Activated CD4-positive, alpha-beta T cell treated with anti-CD3 and anti-CD28 coated beads, Interleukin-2, amount 50 U/mL, for 1 hour (primary cell): ENCODE data around the gene SPSB3.
A peak's percentile ranks its signal among the peaks of the same experiment; 100 is the strongest.

Experiments
- DNase-seq: peaks from one replicate; pipeline ENCODE4 v3.0.0-alpha.2; 2020

SPSB3 gene

GRCh38 chr16:1788095-1788707, 5.8 kb upstream of the SPSB3 start:
- DNase-seq: no peak

- DNase-seq: no peak
Observed at GRCh38 chr16:1787322-1788094, 5.1 kb upstream of the SPSB3 start.

- DNase-seq: no peak
Observed at GRCh38 chr16:1787056-1787321, 4.6 kb upstream of the SPSB3 start.

- DNase-seq: no peak
Observed at GRCh38 chr16:1786242-1787055, 4.1 kb upstream of the SPSB3 start.

DNA sequence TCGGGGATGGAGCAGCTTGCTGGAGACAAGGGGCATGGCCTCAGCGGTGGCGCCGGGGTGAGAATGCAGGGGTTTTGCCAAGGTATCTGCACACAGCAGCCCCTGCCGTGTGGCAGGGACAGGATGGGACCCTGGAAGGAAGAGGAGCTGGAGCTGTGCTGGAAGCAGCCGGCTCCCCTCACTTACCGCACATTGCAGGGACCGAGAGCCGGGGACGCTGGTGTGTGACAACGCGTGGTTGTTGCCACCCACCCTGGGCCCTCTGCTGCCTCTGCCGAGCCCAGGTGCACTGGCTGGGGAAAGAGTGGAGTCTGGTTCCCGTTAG, 3.4 kb upstream of the SPSB3 start:
- DNase-seq: no peak

- no peak for DNase-seq
Observed at GRCh38 chr16:1784977-1785845, 2.8 kb upstream of the SPSB3 start.

GRCh38 chr16:1781758-1782407, 488 bp downstream of the SPSB3 start:
- peak; percentile 26 for DNase-seq

- DNase-seq: no peak
Observed at GRCh38 chr16:1781254-1781653, 1.1 kb downstream of the SPSB3 start.

GRCh38 chr16:1780677-1781072, 1.7 kb downstream of the SPSB3 start:
- no peak for DNase-seq

DNA sequence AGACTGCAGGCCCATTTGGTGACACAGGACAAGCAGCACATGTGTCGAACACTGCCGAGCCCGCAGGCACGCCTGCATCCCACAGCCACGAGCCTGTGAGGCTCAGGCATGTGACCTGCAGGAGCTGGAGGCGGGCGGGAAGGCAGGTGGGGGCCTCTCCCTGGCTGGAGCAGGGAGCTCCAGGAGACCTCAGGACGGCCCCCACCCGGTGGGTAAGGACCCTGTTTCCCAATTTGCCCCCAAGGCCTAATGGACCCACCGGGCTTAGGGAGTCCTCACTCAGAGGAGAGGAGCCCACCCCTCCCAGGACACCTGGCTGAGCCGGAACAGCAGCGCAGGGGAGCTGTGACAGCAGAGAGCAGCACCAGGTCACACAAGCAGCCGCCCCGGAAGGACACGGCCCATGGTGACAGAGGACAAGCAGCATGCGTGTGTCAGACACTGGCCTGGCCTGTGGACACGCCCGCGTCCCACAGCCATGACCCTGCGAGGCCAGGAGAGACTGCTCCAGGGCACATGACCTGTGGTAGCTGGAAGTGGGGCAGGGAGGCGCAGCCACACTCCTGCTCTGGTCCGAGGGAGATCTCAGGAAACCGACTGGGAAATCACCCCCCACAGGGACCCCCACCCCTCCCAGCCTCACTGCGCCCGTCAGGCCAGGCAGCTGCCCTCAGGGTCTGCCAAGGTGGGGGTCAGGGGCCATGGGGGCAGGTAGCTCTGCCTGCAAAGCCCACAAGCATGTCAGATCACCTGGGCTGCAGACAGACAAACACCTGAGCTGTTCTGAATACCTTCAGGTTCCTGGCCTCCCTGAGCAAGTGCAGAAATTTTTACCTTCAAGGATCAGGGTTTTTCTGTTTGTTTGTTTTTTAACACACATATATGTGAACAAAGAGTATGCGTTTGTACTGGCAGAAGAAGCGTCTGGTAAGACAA, 2.4 kb downstream of the SPSB3 start:
- no peak for DNase-seq

DNA sequence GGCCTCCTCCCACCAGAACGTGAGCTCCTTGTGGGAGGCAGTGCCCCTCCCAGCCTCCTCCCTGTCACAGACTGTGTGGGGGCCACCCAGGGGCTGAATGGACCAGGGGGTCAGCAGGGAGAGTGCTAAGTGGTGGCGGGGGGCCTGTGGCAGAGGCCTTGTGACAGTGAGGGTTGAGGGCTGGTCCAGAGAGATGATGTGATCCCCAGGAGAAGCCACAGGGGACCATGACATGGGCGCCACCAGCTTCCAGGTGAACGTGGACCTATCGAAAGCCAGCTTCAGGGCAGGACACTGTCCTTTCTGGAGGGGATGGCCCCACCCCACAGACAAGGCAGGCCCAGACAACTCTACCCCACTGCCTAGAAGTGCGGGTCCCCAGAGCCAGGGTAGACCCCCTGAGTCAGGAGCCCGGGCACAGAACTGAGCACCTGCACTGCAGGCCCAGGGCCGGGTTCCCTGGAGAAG, 3.1 kb downstream of the SPSB3 start:
- DNase-seq: no peak

GRCh38 chr16:1778200-1779179, 3.9 kb downstream of the SPSB3 start:
- DNase-seq: no peak

- no peak for DNase-seq
Observed at GRCh38 chr16:1777375-1778199, 4.8 kb downstream of the SPSB3 start.

DNA sequence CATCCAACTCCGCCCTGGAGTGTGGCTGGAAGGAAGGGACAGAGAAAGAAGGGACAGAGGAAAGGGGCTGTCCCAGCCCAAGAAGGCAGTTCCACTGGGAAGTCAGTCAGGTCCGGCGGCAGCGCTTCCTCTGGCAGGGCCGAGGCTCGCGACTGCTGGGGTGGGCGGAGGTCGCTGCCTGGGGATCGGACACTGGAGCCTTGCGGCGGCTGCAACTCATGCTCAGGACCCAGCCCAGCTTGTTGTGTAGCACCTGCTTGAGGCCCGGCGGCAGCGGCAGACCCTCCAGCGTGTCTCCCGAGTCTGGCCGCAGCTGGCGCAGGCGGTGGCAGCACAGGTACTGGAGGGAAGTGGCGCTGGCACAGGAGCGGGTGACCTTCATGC, 5.4 kb downstream of the SPSB3 start:
- DNase-seq: no peak

DNA sequence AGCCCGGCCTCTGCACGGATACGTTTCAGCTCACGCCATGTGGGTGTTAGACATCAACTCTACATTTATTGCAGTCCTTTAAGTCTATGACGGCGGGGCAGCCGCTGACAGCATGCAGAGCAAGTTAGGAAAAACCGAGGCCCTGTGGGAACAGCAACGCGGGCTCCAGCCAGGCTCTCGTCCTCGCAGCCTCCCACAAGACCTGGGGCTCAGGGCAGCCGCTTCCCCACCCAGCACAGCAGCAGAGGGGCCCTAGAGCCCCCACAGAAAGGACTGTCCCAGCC, 5.8 kb downstream of the SPSB3 start:
- DNase-seq: no peak

DNA sequence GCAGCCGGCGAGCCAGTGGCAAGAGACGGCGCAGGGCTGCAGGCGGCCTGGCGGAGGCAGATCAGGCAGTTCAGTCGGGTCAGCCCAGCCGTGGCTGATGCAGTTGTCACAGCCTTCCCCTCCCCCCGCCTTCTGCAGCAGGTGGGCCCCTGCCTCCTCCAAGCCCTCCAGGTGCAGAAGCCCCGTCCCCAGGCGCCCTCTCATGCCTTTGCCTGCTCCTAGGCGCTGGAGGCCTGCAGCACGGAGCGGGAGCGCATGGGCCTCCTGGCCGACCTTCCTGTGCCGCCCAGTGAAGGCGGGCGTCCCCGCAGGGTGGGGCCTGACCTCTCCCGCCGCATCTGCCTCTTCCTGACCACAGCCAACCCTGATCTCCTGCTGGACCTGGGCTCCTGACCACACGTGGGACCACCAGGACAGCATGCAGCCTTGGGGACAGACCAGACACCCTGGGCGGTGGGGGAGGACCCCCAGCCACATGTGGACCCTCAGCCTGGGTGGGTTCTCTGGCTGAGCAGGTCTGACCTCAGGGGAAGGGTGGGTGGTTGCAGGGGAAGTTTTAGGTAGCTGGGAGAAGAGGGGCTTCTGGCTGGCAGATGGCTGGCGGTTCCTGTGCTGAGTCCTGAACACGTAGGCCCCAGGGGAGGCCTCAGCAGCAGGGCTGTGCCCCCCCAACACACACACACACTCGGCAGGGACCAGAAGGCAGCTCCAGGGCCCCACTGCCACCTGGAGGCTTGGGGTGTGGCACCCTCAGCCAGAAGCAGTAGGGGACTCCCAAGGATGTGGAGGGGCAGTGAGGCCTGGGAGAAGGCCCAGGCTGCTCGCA, 6.3 kb downstream of the SPSB3 start:
- no peak for DNase-seq

DNA sequence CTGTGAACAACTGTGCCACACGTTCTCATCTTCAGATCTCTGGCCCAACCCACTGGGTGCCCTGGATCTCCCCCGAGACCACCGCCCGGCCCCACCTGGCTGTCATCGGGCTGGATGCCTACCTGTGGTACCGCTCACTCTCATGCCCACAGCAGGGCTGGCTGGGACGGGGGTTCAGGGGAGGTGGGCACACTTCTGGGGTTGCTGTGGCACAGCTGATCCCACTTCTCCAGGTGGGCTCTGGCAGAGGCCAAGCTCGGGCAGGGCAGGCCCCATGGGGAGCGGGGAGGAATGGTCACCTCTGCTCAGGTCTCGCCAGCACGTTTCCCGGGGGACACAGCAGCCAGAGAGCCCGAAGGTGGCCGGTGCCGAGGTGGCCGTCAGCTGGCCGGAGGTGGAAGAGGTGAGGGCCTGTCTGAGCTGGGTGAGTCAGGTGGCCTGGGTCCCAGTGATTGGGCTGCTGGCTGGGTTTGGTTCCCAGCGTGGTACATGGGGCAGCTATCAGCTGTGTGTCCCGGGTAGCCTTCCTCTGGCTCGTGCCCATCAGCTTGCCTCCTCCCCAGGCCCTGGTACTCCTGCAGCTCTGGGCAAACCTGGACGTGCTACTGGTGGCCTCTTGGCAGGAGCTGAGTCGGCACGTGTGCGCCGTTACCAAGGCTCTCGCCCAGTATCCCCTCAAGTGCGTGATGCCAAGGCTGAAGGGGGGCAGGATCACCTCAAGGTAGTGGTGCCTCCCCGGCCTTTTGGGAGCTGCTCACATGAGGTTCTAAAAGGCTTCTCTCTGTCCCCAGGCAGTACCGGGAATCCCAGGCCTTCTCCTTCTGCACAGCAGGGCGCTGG, 7.1 kb downstream of the SPSB3 start:
- DNase-seq: no peak

GRCh38 chr16:1774448-1774780, 8.0 kb downstream of the SPSB3 start:
- DNase-seq: no peak
